Measurements from ENCODE around the gene WSB2. TPM values are rescaled to one million over a fixed set of nuclear protein-coding genes. Genes with fewer than 3 reads are reported as not detected.

Gene WSB2
- total and polyA plus RNA-seq, 2 of the 8 experiments (the other 6 are each of a cell fraction or from before 2014, with no cell fraction given) = 47.5 to 58.2 TPM

DNA sequence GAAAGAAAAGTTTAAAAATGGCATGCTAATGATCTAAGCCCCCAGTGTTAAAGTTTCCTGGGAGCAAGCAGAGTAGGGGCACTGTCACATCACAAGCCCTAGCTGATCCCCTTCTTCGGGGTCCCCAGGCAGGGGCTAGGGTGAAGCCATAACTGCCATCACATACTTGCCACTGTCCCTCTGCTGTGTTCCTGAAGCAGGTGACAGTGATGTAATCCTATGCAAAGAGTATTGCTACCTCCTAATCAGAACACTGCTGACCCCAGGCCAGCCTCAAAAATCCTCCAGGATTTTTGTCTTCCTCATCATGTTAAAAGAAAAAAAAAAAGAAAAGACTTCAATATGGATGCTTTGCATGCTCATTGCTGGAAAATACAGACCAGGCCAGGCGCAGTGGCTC is 45.7 kb downstream of the WSB2 start:
- Histone ChIP-seq H2BK120ac (replicated peaks; ENCODE audit: low read depth, low read length) (no peak overlapping the region), H2BK5ac (ENCODE audit: low read depth, low read length) (no peak overlapping the region), H4K5ac (ENCODE audit: insufficient read length, low read depth, low read length) (no peak overlapping the region), H3K79me2 (ENCODE audit: control insufficient read depth in 1 of 2, insufficient read depth in 2 of 2, low read length in 2 of 2) (peaks cover 8 to 16% of the 10 kb centered on the region in 2 experiments; a peak in 3 of 4 replicates), H3K27ac (ENCODE audit: low read depth, low read length) (no peak overlapping the region), H3K36me3 (ENCODE audit: control insufficient read depth in 2 of 4, insufficient read depth in 4 of 4, low read length in 3 of 4) (peaks cover 7 to 17% (median 14%) of the 10 kb centered on the region in 4 experiments), H4K91ac (replicated peaks; ENCODE audit: insufficient read length, low read length) (no peak overlapping the region), H3K4me3 (ENCODE audit: extremely low read depth in 1 of 4, insufficient read depth in 2 of 4, low read depth in 3 of 4, low read length in 4 of 4) (no peak overlapping the region), H3K9me3 (ENCODE audit: insufficient read depth in 2 of 2, low read depth in 1 of 2, low read length in 1 of 2) (no peaks in the 10 kb centered on the region), H3K4me1 (replicated peaks in 1 of 4; ENCODE audit: control insufficient read depth in 3 of 4, insufficient read depth in 4 of 4, low read length in 3 of 4) (no peaks in the 10 kb centered on the region; a peak in 1 of 7 replicates), H3K14ac (ENCODE audit: insufficient read length) (no peak overlapping the region), H4K8ac (ENCODE audit: extremely low read depth, insufficient read depth, low read length) (no peak overlapping the region), H3K23me2 (ENCODE audit: low read depth, low read length) (peaks cover 3% of the 10 kb centered on the region), H2AFZ (ENCODE audit: low read length) (no peak overlapping the region), H3K4me2 (ENCODE audit: insufficient read depth in 1 of 2, low read depth in 2 of 2, low read length in 2 of 2) (no peak overlapping the region), H3K79me1 (ENCODE audit: low read depth, low read length) (no peaks in the 10 kb centered on the region), H3K23ac (ENCODE audit: insufficient read length) (no peak overlapping the region), H3K18ac (ENCODE audit: extremely low read depth, low read length) (no peak overlapping the region), H2BK15ac (ENCODE audit: low read length) (no peak overlapping the region), H2BK20ac (ENCODE audit: low read length) (no peak overlapping the region), H3K56ac (replicated peaks; ENCODE audit: insufficient read length, low read depth, low read length) (no peak overlapping the region), H4K20me1 (replicated peaks in 1 of 2; ENCODE audit: control insufficient read depth in 1 of 2, insufficient read depth in 2 of 2, low read length in 2 of 2) (no peaks in the 10 kb centered on the region), H3K27me3 (replicated peaks in 1 of 4; ENCODE audit: control insufficient read depth in 3 of 4, extremely low read depth in 1 of 4, insufficient read depth in 3 of 4, low read length in 3 of 4) (no peaks in the 10 kb centered on the region), H2BK12ac (ENCODE audit: low read depth, low read length) (no peak overlapping the region), H3K9ac (replicated peaks in 1 of 4; ENCODE audit: extremely low read depth in 1 of 4, low read depth in 3 of 4, low read length in 3 of 4) (no peak overlapping the region), H2AK5ac (ENCODE audit: low read depth, low read length) (no peak overlapping the region), H3K4ac (replicated peaks; ENCODE audit: insufficient read length, low read depth, low read length) (no peak overlapping the region)
- WGBS, 2 experiments (ENCODE audit: extremely low coverage in 1 of 2, insufficient coverage in 1 of 2, insufficient read length in 1 of 2, insufficient replicate concordance in 2 of 2, low coverage in 1 of 2, low lambda C conversion rate in 2 of 2, missing lambda C conversion rate in 1 of 2) = 94% methylated on average over 2 of the region's 2 CpGs; no CpG with 5 or more reads in 1 of the 2 experiments
- ChIA-PET CTCF (ENCODE audit: partially characterized antibody) (interaction anchor here (0.9 to 2.9 kb wide), 2 partner anchors 41 to 140 kb away, joined by 3 to 16 read pairs; no protein-coding TSS in a partner anchor), POLR2A (ENCODE audit: partially characterized antibody) (no interaction called here)
- DNase-seq (ENCODE audit: low read depth in 1 of 2, low spot score in 2 of 2) (no peak), FAIRE-seq (no peak)
- TF ChIP-seq HDAC2 (IDR thresholded peaks at IDR 0.05; ENCODE audit: borderline replicate concordance in 1 of 2, low read depth in 2 of 2, low read length in 2 of 2) (no peak), SIX5 (IDR thresholded peaks at IDR 0.05; ENCODE audit: low read depth, low read length) (no peak), BCL11A (IDR thresholded peaks at IDR 0.05; ENCODE audit: low read depth in 2 of 2, low read length in 2 of 2) (no peak), NRF1 (IDR thresholded peaks at IDR 0.05; ENCODE audit: low read depth, low read length) (no peak), GTF2F1 (IDR thresholded peaks at IDR 0.05; ENCODE audit: borderline replicate concordance, low read depth, low read length) (no peak), PHF8 (conservative IDR thresholded peaks at IDR 0.05; ENCODE audit: low read depth, low read length) (no peak), USF2 (IDR thresholded peaks at IDR 0.05; ENCODE audit: low read length) (no peak), BRCA1 (IDR thresholded peaks at IDR 0.05; ENCODE audit: low read depth, low read length) (no peak), JUND (IDR thresholded peaks at IDR 0.05; ENCODE audit: low read length) (no peak), HDAC6 (IDR thresholded peaks at IDR 0.05; ENCODE audit: low read depth, low read length) (no peak)
